GM21367 (cell line): Measurements from ENCODE around the gene CHD9NB.

Source experiments
- ATAC-seq: cut with Tn5 transposase; IDR thresholded peaks from one replicate; pipeline ENCODE4 v1.9.1; 2021; ENCODE audit not compliant: unreplicated experiment

Gene CHD9NB

DNA sequence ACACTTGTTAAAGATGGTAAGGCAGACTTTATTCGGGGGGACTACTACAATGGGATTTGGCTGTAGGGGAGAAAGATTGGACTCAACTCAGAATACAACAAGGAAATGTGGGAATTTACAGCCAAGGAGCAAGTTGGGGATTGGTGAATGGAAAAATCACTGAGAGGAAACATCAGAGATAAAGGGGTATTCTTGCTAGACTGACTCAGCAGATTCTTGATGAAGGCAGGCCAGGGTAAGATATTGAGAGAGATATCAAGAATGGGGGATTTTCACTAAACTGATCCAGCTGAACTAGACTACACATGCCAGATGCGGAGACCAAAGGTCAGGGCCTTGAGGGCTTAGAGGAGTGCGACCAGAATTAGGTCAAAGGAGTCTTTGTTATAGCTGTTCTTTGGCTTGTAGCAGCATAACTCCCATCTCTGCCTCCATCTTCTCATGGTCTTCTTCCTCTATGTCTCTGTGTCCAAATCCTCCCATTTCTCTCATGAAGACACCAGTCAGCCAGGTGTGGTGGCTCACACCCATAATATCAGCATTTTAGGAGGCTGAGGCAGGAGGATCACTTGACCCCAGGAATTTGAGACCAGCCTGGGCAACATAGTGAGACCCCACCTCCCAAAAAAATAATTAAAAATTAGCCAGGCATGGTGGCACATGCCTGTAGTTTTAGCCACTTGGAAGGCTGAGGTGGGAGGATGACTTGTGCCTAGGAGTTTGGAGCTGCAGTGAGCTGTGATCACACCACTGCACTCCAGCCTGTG, 17.3 kb downstream of the CHD9NB start:
- no peak for ATAC-seq

GRCh38 chr16:53034306-53034705, 18.4 kb downstream of the CHD9NB start:
- ATAC-seq, result no peak

DNA sequence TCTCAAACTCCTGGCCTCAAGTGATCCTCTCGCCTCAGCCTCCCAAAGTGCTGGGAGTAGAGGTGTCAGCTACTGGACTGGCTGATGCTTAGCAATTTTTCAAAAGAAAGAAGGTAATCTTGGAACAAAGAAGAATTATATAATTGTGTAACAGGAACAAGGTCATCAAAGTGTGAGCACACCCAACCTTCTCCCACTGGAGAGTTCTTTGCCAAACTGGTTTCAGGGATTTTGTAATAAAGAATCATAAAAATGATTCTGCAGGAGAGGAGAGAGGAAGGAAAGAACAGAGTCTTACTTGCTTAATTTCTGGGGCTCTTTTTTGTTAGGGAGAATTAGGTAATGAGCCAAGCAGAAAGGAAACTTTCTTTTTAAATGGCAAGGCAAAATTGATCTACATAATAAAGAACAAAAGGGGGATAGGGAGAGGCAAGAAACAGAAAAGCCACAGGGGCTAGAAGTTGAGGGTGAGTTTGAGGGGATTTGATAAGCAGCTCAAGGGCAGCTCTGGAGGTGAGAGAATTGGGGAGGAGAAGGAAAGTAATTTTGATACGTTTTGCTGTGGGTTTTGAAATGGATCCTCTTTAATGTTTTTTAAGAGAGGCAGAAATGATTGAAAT, 21.3 kb downstream of the CHD9NB start:
- ATAC-seq, result no peak

GRCh38 chr16:53029971-53030370, 22.7 kb downstream of the CHD9NB start:
- no peak for ATAC-seq

GRCh38 chr16:53024045-53024444, 28.7 kb downstream of the CHD9NB start:
- ATAC-seq, result no peak

DNA sequence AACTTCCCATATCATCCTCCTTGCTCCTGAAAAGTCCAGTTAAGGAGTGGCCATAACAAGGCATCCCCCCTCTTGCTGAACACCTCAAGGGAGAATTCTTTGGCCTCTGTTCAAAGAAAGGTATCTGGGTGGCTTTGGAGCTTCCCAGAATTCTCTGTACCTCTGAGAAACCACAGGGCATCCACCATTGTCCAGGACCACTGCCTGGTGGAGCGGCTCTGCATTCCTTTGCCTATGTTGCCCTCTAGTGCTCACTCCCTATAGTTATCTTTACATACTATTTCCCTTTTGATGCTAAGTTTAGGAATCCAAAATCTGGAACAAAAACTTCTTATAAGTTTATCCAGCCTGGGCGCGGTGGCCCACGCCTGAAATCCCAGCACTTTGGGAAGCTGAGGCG, 30.3 kb downstream of the CHD9NB start:
- no peak for ATAC-seq

DNA sequence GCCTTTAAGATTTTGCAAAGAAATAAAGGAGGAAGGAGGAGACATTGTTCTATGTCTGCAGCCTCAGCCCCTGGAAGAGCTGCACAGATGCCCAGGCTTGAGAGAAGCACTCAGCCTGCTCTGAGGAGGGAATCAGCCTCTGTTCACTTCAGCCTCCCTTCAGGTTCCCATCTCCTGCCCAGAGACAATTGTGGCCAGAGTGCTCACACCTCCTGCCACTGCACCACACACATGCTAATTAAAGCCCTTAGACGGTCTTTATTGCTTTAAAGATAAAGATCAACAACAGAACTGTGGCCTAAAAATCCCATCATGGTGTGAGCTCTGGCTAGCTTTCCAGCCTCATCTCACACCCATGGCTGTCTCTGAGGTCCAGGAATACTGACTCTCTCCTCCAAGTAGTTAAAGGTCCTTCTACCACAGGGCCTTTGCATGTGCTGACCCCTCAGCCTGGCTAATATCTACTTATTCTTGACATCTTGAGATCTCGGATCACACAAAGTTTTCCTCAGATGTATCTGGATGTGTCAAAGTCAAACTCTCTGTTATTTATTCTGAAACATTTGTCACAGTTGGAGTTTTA, 33.8 kb downstream of the CHD9NB start:
- ATAC-seq, result no peak

- ATAC-seq, result no peak
These were observed 38.4 kb downstream of the CHD9NB start for GRCh38 chr16:53014287-53014686.

GRCh38 chr16:53007095-53007494, 45.6 kb downstream of the CHD9NB start:
- no peak for ATAC-seq

DNA sequence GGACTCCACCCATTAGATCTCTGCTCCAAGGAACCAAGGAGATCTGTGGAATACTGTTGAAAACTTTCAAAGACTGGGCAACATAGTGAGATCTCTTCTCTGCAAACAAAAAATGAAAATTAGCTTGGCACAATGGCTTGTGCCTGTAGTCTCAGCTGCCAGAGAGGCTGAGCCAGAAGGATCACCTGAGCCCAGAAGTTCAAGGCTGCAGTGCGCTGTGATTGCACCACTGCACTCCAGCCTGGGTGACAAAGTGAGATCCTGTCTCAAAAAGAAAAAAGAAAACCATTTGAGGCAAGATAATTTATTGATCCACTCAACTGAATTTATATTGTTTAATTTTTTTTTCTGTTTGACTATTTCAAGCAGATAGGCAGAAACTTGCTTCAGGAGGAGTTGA, 54.8 kb downstream of the CHD9NB start:
- ATAC-seq, result no peak

- ATAC-seq, result no peak
These were observed 57.8 kb downstream of the CHD9NB start for GRCh38 chr16:52994942-52995341.

DNA sequence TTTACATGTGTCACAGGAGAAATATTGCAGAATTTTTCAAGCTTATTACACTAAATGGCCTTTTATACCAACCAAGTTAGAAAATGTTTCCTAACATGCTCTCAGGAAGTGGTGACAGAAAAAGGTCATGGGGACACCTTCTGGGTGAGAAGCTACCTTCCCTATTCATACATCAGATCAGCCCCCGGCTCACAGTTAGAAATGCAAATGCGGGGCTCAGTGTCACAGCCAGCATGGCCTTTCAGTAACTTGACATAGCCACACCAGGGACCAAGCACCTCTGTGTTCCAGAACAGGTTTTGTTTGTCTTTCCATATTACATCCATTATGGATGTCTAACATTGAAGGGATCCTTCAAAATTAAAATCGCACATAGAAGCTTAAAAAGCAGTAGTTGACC, 59.5 kb downstream of the CHD9NB start:
- ATAC-seq, result no peak

DNA sequence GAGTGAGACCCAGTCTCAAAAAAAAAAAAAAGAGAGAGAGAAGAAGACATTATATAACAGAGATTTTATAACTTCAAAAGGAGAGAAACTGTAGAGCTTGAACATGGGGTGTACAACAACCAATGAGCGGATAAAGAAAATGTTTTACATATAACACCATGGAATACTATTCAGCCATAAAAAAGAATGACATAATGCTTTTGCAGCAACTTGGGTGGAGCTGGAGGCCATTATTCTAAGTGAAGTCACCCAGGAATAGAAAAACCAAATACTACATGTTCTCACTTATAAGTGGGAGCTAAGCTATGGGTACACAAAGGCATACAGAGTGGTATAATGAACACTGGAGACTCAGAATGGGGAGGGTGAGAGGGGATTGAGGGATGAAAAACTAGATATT, 61.1 kb downstream of the CHD9NB start:
- ATAC-seq, result no peak
